Ovary (tissue), 10 donors: ENCODE measurements around the gene GPATCH1. TPM values are rescaled to one million over a fixed set of nuclear protein-coding genes. Genes with fewer than 3 reads are reported as not detected.
A peak's percentile ranks its signal among the peaks of the same experiment; 100 is the strongest.
"Not testable (repeated sequence)": the region's sequence is repeated elsewhere in the genome, so short reads cannot be mapped to it uniquely, and the experiment has no call there.

Experiments used
- DNase-seq, 5 donors: peaks; one replicate each; pipeline ENCODE4 v3.0.0-alpha.2; 2019 to 2020
- H3K27ac ChIP-seq, 2 donors: fragments of 200-600 bp; one replicate each; pipeline versions ENCODE4 v1.5.1 to v1.8.0; 2019 to 2022
- H3K27me3 ChIP-seq: fragments of 200-600 bp; one replicate; pipeline ENCODE4 v1.8.0; 2022
- H3K36me3 ChIP-seq: fragments of 200-600 bp; sonication (generic); one replicate; pipeline ENCODE4 v1.5.1; 2019
- H3K4me1 ChIP-seq: one replicate; pipeline ENCODE4 v1.8.1; 2013; ENCODE audit warnings: mild to moderate bottlenecking, moderate library complexity; ENCODE audit not compliant: insufficient read depth
- H3K4me3 ChIP-seq: fragments of 200-600 bp; sonication (generic); one replicate; pipeline ENCODE4 v1.5.1; 2017
- H3K9me3 ChIP-seq, 2 donors: fragments of 200-600 bp in 1 of 2; sonication (generic) in 1 of 2; one replicate each; pipeline versions ENCODE4 v1.5.1 to v1.8.1; 2013 to 2019; ENCODE audit warnings: mild to moderate bottlenecking in 1 of 2, moderate library complexity in 1 of 2
- EP300 ChIP-seq: sonication (generic); formaldehyde crosslinking; IDR thresholded peaks from one replicate; pipeline ENCODE4 v1.6.1; 2017; ENCODE audit warnings: antibody characterized with exemption
- POLR2A ChIP-seq: fragments of 450-650 bp; IDR thresholded peaks from one replicate; pipeline ENCODE4 v1.6.1; 2017; ENCODE audit warnings: antibody characterized with exemption, mild to moderate bottlenecking, moderate library complexity
- WGBS, 3 donors: extraction: QIAGEN DNeasy Blood & Tissue Kit in 1 of 3; methylation state at CpG; one replicate each; pipeline versions ENCODE4 v1.1.5 to v1.1.7; 2013 to 2017; 5-methylcytosine and 5-hydroxymethylcytosine counted together
- intact Hi-C, 4 donors: fragments of 100-400 bp; cut with DNase I; formaldehyde crosslinking; loops; one replicate each; pipeline versions ENCODE4 v1.11.0 to v1.15.1; 2022 to 2023
- long read RNA-seq, 3 donors: library from polyadenylated mRNA in 2 of 3; unstranded in 2 of 3; transcript quantifications; one replicate each; pipeline ENCODE4 v2.0.0 and lab custom pipeline, GENCODE V29; 2021 to 2026
- polyA plus RNA-seq, 2 donors: library from polyadenylated mRNA; stranded (reverse); fragments of 200-250 nt in 1 of 2; fragments of 350-450 nt in 1 of 2; fragmentation: Illumina TruSeq in 1 of 2; extraction: RNeasy Lipid Tissue Mini Kit (QIAGEN cat#74804) in 1 of 2; gene quantifications; one replicate each; pipeline ENCODE4 v1.2.3, GENCODE V29; 2013 to 2014
- total RNA-seq, 7 donors: library from RNA; depleted of rRNA in 2 of 7; stranded (reverse); fragments of >200 nt in 2 of 7; fragmentation: NEBNext Ultra II Directional in 3 of 7; extraction: Animal tissue kit (Norgen Biotek cat#: 25700) in 3 of 7; gene quantifications; one replicate each; pipeline versions ENCODE4 v1.1.0 to v1.2.4, GENCODE V29; 2016 to 2023
- TF ChIP-seq, protein P1 (sequence below), 3 donors: fragments of 450-650 bp in 2 of 3; fragments of 200-600 bp in 1 of 3; IDR thresholded peaks; one replicate each; pipeline versions ENCODE4 v1.5.1 to v1.8.0; 2016 to 2022; ENCODE audit warnings: antibody characterized with exemption in 3 of 3, mild to moderate bottlenecking in 1 of 3
- donor health status: DM: no; HTN: no; CAD: no; lungs with moderate emphysema.
- donor health status: DM: no; HTN: no; CAD: no.
- donor health status: Bipolar disorder and iron deficiency.
- donor health status: DM: yes; HTN: yes; CAD: no.
- donor health status: DM: no; HTN: no; CAD: no.
- donor health status: DM: yes; HTN: yes; CAD: no.

The GPATCH1 gene, protein sequence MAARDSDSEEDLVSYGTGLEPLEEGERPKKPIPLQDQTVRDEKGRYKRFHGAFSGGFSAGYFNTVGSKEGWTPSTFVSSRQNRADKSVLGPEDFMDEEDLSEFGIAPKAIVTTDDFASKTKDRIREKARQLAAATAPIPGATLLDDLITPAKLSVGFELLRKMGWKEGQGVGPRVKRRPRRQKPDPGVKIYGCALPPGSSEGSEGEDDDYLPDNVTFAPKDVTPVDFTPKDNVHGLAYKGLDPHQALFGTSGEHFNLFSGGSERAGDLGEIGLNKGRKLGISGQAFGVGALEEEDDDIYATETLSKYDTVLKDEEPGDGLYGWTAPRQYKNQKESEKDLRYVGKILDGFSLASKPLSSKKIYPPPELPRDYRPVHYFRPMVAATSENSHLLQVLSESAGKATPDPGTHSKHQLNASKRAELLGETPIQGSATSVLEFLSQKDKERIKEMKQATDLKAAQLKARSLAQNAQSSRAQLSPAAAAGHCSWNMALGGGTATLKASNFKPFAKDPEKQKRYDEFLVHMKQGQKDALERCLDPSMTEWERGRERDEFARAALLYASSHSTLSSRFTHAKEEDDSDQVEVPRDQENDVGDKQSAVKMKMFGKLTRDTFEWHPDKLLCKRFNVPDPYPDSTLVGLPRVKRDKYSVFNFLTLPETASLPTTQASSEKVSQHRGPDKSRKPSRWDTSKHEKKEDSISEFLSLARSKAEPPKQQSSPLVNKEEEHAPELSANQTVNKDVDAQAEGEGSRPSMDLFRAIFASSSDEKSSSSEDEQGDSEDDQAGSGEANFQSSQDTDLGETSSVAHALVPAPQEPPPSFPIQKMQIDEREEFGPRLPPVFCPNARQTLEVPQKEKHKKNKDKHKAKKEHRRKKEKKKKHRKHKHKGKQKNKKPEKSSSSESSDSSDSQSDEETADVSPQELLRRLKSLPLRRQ
- total RNA-seq (10 to 100 TPM in 4 of 7 donors, 1 to 10 TPM in 3; 4.4 to 11.5 (median 10.5) TPM), polyA plus RNA-seq (10 to 100 TPM in 1 of 2 donors, 1 to 10 TPM in 1; 6.8 to 10.9 TPM)
- long read RNA-seq, donor 1, transcript GPATCH1-201 (20 exons, 3,492 nt), result major isoform, 6 of 90 reads
- long read RNA-seq, donor 1, partial matches to known transcripts, result 74 of 90 reads
- long read RNA-seq, donor 1, other reads (novel, unspliced or antisense), result 10 of 90 reads
- long read RNA-seq, donor 2, result 0 reads
- long read RNA-seq, donor 3, transcript GPATCH1-201 (20 exons, 3,492 nt), result major isoform, 21 of 25 reads
- long read RNA-seq, donor 3, partial matches to known transcripts, result 0 of 25 reads
- long read RNA-seq, donor 3, other reads (novel, unspliced or antisense), result 4 of 25 reads

DNA sequence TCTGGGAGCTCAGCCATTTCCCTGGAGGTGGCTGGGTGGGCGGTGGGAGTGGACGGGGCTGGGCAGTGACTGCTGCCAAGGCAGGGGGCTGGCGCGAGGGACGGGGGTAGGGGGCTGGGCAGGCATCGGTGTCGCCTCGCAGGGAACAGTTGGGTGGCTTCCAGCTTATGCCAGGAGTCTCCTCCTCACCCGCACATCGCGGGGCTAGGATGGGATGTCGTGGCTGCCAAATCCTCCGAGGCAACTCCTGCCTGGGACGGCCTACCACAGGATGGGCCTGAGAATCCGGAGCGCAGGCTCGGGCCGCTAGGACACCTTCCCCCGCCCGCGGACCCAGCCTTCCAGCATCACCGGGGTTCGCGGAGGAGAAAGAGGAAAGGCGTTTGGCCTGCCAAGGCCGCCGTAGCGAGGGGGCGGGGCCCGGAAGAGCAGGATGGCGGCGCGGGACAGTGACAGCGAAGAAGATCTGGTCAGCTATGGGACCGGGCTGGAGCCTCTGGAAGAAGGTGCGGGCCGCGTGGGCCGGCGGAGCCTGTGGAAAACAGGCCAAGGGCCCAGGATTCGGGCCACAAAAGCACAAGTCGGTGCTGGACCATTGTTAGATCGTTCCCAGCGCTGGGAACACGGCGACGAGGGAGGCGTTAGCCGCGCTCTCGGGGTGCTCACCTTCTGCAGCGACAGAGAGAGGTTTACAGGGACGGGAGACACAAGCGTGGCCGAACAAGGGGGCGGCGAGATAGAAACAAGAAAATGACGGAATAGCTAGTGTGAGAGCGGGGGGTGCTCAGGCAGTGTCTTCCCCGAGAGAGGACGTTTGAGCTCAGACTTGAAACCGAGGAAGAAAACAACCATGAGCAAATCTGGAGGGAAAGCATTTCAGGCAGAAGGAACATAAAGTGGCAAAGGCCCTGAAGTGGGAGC lies at the start of gene GPATCH1:
Gene GPATCH1, plus strand, starts transcription at position 421 of the 921 bp plus-strand sequence. Its CDS starts 13 bp downstream, at position 434.
- peak within 1 kb of the TSS; percentile 46 to 75 for H3K27ac ChIP-seq
- intact Hi-C loops, result no loop called here
- no peaks in the 10 kb centered on the region for H3K9me3 ChIP-seq
- peaks cover 6% of the 10 kb centered on the region for H3K4me1 ChIP-seq
- TF ChIP-seq, protein P1, sequence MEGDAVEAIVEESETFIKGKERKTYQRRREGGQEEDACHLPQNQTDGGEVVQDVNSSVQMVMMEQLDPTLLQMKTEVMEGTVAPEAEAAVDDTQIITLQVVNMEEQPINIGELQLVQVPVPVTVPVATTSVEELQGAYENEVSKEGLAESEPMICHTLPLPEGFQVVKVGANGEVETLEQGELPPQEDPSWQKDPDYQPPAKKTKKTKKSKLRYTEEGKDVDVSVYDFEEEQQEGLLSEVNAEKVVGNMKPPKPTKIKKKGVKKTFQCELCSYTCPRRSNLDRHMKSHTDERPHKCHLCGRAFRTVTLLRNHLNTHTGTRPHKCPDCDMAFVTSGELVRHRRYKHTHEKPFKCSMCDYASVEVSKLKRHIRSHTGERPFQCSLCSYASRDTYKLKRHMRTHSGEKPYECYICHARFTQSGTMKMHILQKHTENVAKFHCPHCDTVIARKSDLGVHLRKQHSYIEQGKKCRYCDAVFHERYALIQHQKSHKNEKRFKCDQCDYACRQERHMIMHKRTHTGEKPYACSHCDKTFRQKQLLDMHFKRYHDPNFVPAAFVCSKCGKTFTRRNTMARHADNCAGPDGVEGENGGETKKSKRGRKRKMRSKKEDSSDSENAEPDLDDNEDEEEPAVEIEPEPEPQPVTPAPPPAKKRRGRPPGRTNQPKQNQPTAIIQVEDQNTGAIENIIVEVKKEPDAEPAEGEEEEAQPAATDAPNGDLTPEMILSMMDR (IDR thresholded peaks at IDR 0.05), result peak in 1 of 3 donors; percentile 11
- TF ChIP-seq POLR2A, result peak; percentile 29
- TF ChIP-seq EP300, result no peak
- no peaks in the 10 kb centered on the region for H3K36me3 ChIP-seq
- DNase-seq, result peak; percentile 84 to 93 (median 89)
- H3K4me3 ChIP-seq, result peak within 1 kb of the TSS; percentile 71
- 0 to 1% (median 0%) methylated on average over 58 to 62 of the region's 62 CpGs for WGBS, 3 donors
- no peaks in the 10 kb centered on the region for H3K27me3 ChIP-seq

DNA sequence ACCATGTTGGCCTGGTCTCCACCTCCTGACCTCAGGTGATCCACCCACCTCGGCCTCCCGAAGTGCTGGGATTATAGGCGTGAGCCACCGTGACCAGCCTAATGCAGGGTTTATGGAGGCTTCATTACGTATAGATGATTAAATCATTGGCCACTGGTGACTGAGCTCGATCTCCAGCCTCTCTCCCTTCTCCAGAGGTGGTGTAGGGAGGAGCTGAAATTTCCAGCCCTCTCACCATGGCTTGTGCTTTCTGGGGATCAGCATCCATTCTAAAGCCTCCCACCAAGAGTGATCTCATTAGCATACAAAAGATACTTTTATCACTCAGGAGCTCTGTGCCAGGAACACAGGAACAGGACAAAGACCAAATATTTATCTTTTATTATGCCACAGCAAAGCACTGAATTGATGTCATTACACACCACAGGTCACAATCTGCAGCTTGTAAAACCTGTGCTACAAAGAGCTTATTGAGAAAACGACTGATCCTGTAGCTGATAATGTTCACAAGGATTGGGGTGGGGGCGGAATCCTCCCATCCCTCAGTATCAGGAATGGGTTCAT lies 48.7 kb upstream of the GPATCH1 start:
- no peaks in the 10 kb centered on the region for H3K36me3 ChIP-seq
- H3K4me1 ChIP-seq, result no peaks in the 10 kb centered on the region
- H3K27ac ChIP-seq, result no peak overlapping the region
- DNase-seq, result no peak
- H3K27me3 ChIP-seq, result no peaks in the 10 kb centered on the region
- no peaks in the 10 kb centered on the region for H3K9me3 ChIP-seq
- WGBS, 3 donors, result 78 to 84% (median 80%) methylated on average over 8 of the region's 8 CpGs
- no peak overlapping the region for H3K4me3 ChIP-seq
- intact Hi-C loops, result no loop called here
- TF ChIP-seq EP300 (no peak), POLR2A (no peak)
- TF ChIP-seq, protein P1 (IDR thresholded peaks at IDR 0.05), result no peak

DNA sequence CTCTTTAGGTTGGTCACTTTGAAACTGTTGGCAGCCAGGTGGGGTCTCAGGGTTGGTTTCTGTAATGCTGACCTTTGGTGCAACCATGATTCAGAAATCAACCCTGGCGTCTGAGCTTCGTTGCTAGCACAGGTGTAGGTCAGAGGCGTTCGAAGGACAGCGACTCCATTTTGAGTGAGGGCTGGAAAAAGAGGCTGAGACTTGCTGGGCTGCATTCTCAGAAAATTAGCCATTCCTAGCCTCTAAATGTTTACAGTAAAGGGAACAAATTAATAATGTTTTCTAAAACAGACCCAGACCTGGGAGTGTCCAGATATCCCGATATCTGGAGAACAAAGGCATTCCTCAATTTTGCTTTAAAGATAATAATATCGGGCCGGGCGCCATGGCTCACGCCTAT lies 45.5 kb upstream of the GPATCH1 start:
- DNase-seq, result no peak
- Histone ChIP-seq H3K4me1 (no peaks in the 10 kb centered on the region), H3K27me3 (no peaks in the 10 kb centered on the region), H3K27ac (no peak overlapping the region), H3K4me3 (no peak overlapping the region), H3K36me3 (no peaks in the 10 kb centered on the region), H3K9me3 (no peaks in the 10 kb centered on the region)
- no peak for TF ChIP-seq EP300
- TF ChIP-seq, protein P1 (IDR thresholded peaks at IDR 0.05), result no peak
- TF ChIP-seq POLR2A, result no peak
- intact Hi-C loops, result no loop called here
- WGBS, 3 donors, result 83 to 89% (median 85%) methylated on average over 10 of the region's 10 CpGs

DNA sequence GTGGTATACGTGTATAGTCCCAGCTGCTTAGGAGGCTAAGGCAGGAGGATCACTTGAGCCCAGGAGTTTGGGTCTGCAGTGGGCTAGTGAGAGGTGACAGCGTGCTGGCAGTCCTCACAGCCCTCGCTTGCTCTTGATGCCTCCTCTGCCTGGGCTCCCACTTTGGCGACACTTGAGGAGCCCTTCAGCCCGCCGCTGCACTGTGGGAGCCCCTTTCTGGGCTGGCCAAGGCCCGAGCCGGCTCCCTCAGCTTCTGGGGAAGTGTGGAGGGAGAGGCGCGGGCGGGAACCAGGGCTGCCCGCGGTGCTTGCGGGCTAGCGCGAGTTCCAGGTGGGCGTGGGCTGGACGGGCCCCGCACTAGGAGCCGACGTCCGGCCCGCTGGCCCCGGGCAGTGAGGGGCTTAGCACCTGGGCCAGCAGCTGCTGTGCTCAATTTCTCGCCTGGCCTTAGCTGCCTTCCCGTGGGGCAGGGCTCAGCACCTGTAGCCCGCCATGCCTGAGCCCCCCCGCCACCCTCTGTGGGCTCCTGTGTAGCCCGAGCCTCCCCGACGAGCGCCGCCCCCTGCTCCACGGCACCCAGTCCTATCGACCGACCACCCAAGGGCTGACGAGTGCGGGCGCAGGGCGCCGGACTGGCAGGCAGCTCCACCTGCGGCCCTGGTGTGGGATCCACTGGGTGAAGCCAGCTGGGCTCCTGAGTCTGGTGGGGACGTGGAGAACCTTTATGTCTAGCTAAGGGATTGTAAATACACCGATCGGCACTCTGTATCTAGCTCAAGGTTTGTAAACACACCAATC lies 44.4 kb upstream of the GPATCH1 start:
- WGBS, 3 donors, result 94 to 95% (median 95%) methylated on average over 45 of the region's 45 CpGs
- not testable (repeated sequence) for H3K4me1 ChIP-seq

DNA sequence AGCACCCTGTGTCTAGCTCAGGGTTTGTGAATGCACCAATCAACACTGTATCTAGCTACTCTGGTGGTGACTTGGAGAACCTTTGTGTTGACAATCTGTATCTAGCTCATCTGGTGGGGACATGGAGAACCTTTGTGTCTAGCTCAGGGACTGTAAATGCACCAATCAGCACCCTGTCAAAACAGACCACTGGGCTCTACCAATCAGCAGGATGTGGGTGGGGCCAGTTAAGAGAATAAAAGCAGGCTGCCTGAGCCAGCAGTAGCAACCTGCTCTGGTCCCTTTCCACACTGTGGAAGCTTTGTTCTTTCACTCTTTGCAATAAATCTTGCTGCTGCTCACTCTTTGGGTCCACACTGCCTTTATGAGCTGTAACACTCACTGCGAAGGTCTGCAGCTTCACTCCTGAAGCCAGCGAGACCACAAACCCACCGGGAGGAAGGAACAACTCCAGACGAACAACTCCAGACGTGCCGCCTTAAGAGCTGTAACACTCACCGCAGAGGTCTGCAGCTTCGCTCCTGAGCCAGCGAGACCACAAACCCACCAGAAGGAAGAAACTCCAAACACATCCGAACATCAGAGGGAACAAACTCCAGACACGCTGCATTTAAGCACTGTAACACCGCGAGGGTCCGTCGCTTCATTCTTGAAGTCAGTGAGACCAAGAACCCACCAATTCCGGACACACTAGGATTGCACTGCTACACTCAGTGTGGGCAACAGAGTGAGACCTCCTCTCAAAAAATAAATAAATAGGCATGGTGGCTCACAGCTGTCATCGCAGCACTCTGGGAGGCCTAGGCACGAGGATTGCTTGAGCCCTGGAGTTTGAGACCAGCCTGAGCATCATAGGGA lies 43.6 kb upstream of the GPATCH1 start:
- H3K27ac ChIP-seq, H3K4me1 ChIP-seq, intact Hi-C loops, H3K9me3 ChIP-seq, H3K36me3 ChIP-seq, DNase-seq, H3K4me3 ChIP-seq, H3K27me3 ChIP-seq: not testable (repeated sequence)
- 86 to 93% (median 92%) methylated on average over 18 of the region's 18 CpGs for WGBS, 3 donors

More for the DNA sequence above, 44.4 kb upstream of the GPATCH1 start:
- intact Hi-C loops, H3K27me3 ChIP-seq, H3K9me3 ChIP-seq, H3K36me3 ChIP-seq, H3K27ac ChIP-seq, DNase-seq, H3K4me3 ChIP-seq: not testable (repeated sequence)
